ENCODE data around the gene TGFBR3. TPM values are rescaled to one million over a fixed set of nuclear protein-coding genes. Genes with fewer than 3 reads are reported as not detected.

The TGFBR3 gene
- total and polyA plus RNA-seq, 2 of the 4 experiments (the other 2 are of a cell fraction), result 3.0 to 11.3 TPM

- Histone ChIP-seq H3K56ac (ENCODE audit: extremely low read depth, insufficient read depth, low read length) (no peak overlapping the region), H4K91ac (ENCODE audit: insufficient read depth, low read depth, low read length) (no peak overlapping the region), H2BK15ac (ENCODE audit: low read depth, low read length) (no peak overlapping the region), H4K5ac (ENCODE audit: low read depth, low read length) (no peak overlapping the region), H2AK9ac (replicated peaks; ENCODE audit: low read depth, low read length, poor library complexity) (no peak overlapping the region), H2AFZ (replicated peaks; ENCODE audit: low read length, poor library complexity) (no peak overlapping the region), H3K9ac (ENCODE audit: low read depth, low read length) (no peak overlapping the region), H3K18ac (ENCODE audit: low read depth, low read length) (no peak overlapping the region), H3K27ac (ENCODE audit: insufficient read depth, low read length) (no peak overlapping the region), H4K20me1 (ENCODE audit: insufficient read depth, low read length) (no peaks in the 10 kb centered on the region), H2BK20ac (ENCODE audit: low read depth, low read length) (no peak overlapping the region), H4K8ac (ENCODE audit: low read depth in 2 of 2, low read length in 2 of 2) (no peak overlapping the region), H3K23ac (ENCODE audit: low read depth, low read length) (no peak overlapping the region), H3K9me3 (ENCODE audit: control insufficient read depth, insufficient read depth, low read length) (no peaks in the 10 kb centered on the region), H3K14ac (replicated peaks; ENCODE audit: low read depth, low read length) (no peak overlapping the region), H3K4me1 (ENCODE audit: control insufficient read depth, insufficient read depth, low read length) (peaks cover 8% of the 10 kb centered on the region), H3K4me3 (ENCODE audit: insufficient read depth, low read depth, low read length) (no peak overlapping the region), H3K4me2 (ENCODE audit: low read depth, low read length) (no peak overlapping the region), H3K4ac (ENCODE audit: low read depth, low read length) (no peak overlapping the region), H2BK120ac (ENCODE audit: low read depth, low read length) (no peak overlapping the region), H3K36me3 (ENCODE audit: control insufficient read depth, insufficient read depth, low read length) (no peaks in the 10 kb centered on the region), H3K9me1 (ENCODE audit: insufficient read depth, low read length) (peaks cover 5% of the 10 kb centered on the region), H3K27me3 (ENCODE audit: control insufficient read depth, insufficient read depth, low read length) (no peaks in the 10 kb centered on the region), H3K79me1 (ENCODE audit: low read depth in 1 of 2, low read length in 2 of 2) (peaks cover 0 to 6% of the 10 kb centered on the region in 2 experiments; a peak in 2 of 4 replicates), H2BK5ac (ENCODE audit: low read depth, low read length, poor library complexity, severe bottlenecking) (no peak overlapping the region), H2AK5ac (ENCODE audit: low read depth, low read length) (no peak overlapping the region)
- no peak for DNase-seq
- ChIA-PET CTCF (no interaction called here), POLR2A (ENCODE audit: unreplicated experiment) (no interaction called here)
- no peak for TF ChIP-seq CEBPB (IDR thresholded peaks at IDR 0.05; ENCODE audit: low read depth, low read length)
- no peak for TF ChIP-seq SMC3 (IDR thresholded peaks at IDR 0.05; ENCODE audit: low read depth, low read length)
- no peak for TF ChIP-seq CHD1 (IDR thresholded peaks at IDR 0.05; ENCODE audit: low read depth, low read length)
- no peak for TF ChIP-seq CTCF (conservative IDR thresholded peaks at IDR 0.05; ENCODE audit: low read depth, low read length)
- no peak for TF ChIP-seq RFX5 (IDR thresholded peaks at IDR 0.05; ENCODE audit: low read depth, low read length)
- TF ChIP-seq, protein P1, sequence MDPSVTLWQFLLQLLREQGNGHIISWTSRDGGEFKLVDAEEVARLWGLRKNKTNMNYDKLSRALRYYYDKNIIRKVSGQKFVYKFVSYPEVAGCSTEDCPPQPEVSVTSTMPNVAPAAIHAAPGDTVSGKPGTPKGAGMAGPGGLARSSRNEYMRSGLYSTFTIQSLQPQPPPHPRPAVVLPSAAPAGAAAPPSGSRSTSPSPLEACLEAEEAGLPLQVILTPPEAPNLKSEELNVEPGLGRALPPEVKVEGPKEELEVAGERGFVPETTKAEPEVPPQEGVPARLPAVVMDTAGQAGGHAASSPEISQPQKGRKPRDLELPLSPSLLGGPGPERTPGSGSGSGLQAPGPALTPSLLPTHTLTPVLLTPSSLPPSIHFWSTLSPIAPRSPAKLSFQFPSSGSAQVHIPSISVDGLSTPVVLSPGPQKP (IDR thresholded peaks at IDR 0.05; ENCODE audit: borderline replicate concordance, low read depth, low read length), result no peak
- dilution Hi-C loops (cut with HindIII; ENCODE audit: low sequenced_read_pairs, unreplicated experiment) (no loop called here), in situ Hi-C loops (cut with MboI; ENCODE audit: low sequenced_read_pairs) (no loop called here), intact Hi-C loops (cut with micrococcal nuclease) (no loop called here)
- WGBS, 2 experiments (ENCODE audit: extremely low coverage in 2 of 2, insufficient read length in 1 of 2), result no CpG with 5 or more reads among the region's 7 CpGs
- no peak for ATAC-seq (ENCODE audit: low read depth)
- BruUV-seq (replicated peaks), result no TSS peak
Measured at GRCh38 chr1:91853397-91853796, 32.6 kb downstream of the TGFBR3 start.
